Suprapubic skin (tissue), 4 donors: ENCODE measurements around the gene PIGP.
"Not testable (repeated sequence)": the region's sequence is repeated elsewhere in the genome, so short reads cannot be mapped to it uniquely, and the experiment has no call there.

Experiments
- EP300 ChIP-seq: sonication (generic); formaldehyde crosslinking; IDR thresholded peaks from one replicate; pipeline ENCODE4 v1.6.1; 2017; ENCODE audit warnings: antibody characterized with exemption
- POLR2A ChIP-seq, 2 donors: fragments of 450-650 bp; IDR thresholded peaks; one replicate each; pipeline ENCODE4 v1.6.1; 2017; ENCODE audit warnings: antibody characterized with exemption in 2 of 2, mild to moderate bottlenecking in 2 of 2, moderate library complexity in 2 of 2
- POLR2AphosphoS5 ChIP-seq, 3 donors: sonication (generic); formaldehyde crosslinking; IDR thresholded peaks; one replicate each; pipeline ENCODE4 v1.6.1; 2017; ENCODE audit warnings: antibody characterized with exemption in 3 of 3
- TF ChIP-seq, protein P1 (sequence below), 2 donors: fragments of 200-600 bp in 1 of 2; fragments of 450-650 bp in 1 of 2; sonication (generic) in 1 of 2; IDR thresholded peaks; one replicate each; pipeline ENCODE4 v1.5.1; 2016 to 2019; ENCODE audit warnings: antibody characterized with exemption in 2 of 2, mild to moderate bottlenecking in 1 of 2, moderate library complexity in 1 of 2

DNA sequence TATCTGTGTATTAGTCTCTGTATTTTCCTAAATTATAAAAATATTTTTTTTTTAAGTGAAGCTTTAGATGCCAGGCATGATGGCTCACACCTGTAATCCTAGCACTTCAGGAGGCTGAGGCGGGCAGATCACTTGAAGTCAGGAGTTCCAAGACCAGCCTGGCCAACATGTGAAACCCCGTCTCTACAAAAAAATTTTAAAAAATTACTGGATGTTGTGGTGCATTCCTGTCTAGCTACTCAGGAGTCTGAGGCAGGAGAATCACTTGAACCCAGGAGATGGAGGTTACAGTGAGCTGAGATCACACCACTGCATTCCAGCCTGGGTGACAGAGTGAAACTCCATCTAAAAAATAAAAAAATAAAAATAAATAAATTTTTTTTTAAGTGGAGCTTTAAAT lies 43.6 kb upstream of the PIGP start:
- TF ChIP-seq, protein P1, sequence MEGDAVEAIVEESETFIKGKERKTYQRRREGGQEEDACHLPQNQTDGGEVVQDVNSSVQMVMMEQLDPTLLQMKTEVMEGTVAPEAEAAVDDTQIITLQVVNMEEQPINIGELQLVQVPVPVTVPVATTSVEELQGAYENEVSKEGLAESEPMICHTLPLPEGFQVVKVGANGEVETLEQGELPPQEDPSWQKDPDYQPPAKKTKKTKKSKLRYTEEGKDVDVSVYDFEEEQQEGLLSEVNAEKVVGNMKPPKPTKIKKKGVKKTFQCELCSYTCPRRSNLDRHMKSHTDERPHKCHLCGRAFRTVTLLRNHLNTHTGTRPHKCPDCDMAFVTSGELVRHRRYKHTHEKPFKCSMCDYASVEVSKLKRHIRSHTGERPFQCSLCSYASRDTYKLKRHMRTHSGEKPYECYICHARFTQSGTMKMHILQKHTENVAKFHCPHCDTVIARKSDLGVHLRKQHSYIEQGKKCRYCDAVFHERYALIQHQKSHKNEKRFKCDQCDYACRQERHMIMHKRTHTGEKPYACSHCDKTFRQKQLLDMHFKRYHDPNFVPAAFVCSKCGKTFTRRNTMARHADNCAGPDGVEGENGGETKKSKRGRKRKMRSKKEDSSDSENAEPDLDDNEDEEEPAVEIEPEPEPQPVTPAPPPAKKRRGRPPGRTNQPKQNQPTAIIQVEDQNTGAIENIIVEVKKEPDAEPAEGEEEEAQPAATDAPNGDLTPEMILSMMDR (IDR thresholded peaks at IDR 0.05): not testable (repeated sequence)
- not testable (repeated sequence) for TF ChIP-seq POLR2A (IDR thresholded peaks at IDR 0.05); POLR2AphosphoS5 (IDR thresholded peaks at IDR 0.05); EP300
